Right kidney (tissue), 1 donor: Measurements from ENCODE around the gene PSMB7.

ENCODE experiments used
- DNase-seq: peaks from one replicate; pipeline ENCODE4 v3.0.0-alpha.2; 2016

Gene PSMB7

DNA sequence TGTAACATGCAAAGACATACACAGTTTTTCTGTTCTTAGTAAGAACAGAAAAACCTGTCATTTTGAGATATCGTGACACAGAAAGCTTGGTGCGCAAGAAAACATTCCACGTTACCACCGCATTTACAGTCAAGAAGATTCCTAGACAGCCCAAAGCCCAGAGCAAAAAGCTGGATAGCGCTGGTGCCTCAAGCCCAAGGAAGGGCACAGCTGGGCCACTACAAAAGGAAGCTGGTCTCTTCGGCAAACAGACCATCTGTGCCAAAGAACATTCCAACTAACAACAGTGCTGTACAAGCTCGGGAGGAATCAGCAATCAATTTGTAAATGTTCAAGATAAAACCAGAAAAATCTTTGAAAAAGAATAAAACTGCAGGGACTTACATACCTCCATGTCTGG lies 31.0 kb downstream of the PSMB7 start:
- DNase-seq = no peak

DNA sequence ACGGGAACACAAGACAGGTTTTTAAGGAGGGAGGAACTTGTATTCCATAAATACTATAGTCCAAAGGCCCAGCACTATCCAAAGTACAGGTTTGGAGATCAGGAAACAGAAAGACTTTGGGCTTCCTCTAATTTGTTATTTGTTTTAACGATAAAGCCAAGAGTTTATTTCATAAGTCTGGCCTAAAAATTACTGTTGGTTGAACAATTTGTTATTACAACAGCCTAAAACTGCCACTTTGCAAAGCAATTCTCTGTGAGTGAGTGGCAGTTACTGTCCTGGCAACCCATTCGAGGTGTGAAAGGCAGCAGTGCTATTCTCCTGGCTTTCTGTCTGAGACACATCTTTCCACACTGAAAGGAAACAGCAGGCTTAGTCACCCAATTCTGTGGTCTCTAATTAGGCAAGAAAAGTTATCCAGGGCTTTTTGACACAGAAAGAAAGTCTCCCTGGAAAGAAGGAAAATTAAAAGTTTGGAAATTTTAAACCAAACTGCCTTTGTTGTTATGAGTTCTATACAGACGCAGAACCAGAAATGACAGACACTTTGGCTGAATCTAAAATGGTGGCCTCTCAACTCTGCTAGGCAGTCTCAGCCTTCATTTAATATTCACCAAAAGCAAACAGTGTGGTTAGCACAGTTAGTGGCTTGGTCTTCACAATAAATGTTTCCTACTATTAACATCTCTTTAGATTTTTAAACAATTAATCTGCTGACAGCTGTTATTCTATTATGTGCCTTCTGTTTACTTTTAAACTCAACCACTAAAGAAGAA lies 33.9 kb downstream of the PSMB7 start:
- DNase-seq = no peak

DNA sequence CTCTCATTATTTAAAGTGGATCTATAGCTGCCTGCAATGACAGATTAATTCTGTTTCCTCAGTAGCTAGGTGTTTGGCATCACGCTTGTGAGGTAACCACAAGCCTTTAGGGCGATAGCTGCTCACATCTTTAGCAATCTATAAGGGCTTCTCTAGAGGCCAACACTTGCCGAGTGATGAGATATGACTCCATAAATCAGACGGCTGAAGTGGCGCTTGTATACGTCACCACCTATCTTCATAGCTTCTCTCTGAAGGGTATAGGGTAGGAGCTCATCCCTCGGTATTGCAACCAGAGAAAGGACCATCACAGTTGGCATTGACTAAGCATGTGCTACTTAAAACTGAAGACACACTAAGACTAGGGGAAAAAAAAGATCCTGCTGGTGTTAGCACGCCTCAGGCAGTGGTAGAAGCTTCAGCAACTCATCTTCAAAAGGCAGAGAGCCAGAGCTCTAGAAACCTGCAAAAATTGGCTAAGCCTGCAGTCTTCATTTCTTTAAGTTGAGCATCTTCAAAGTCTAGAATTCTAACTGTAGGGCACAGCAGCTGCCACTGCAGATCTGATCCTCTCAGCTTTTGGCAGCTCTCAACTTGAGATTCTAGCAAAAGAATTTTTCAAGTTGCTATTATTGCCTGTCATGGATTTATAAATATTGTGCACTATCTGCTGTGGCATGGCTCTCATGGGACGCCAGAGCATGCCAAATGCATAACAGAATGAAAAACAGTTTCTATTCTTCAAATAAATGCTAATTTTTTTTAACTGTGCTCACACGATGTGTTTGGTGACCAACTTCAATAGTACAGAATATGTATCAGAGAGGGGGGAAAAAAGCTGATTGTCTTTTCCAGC lies 37.5 kb downstream of the PSMB7 start:
- no peak for DNase-seq

DNA sequence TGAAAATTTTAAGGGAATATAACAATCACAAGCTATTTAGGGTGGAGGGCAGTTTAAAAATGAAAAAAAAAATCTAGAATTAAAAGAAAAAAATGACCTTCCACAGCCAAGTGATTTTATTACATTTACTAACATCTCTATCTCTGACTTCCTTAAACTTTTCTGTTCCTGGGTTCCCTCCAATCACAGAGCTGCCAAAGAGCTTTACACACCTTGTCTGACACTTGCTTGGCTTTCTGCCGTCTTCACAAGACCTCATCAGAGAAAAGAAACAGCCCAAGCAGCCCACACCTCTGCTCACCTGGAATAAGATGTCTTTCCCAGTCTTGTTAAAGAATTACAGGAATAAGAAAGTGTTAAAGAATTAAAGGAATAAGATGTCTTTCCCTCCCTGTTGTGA lies 38.9 kb downstream of the PSMB7 start:
- DNase-seq = no peak

DNA sequence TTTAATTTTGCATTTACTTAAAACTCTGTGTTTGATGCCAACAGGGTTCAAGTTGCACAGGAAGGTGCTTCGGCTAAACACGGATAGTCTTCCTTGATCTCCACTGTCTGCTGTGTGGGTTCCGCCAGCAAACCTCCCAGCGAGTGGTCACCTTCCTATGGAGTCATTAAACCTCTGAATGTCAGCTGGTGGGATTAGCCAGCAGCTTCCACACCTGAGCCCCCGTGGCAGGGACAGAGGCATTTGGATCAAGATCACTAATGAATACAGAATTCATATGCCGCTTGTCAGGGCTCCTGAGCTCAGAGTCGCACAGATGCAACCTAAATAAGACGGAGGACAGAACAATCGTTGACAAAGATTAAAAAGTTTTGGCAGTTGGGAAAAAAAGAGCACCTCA lies 39.5 kb downstream of the PSMB7 start:
- no peak for DNase-seq

DNA sequence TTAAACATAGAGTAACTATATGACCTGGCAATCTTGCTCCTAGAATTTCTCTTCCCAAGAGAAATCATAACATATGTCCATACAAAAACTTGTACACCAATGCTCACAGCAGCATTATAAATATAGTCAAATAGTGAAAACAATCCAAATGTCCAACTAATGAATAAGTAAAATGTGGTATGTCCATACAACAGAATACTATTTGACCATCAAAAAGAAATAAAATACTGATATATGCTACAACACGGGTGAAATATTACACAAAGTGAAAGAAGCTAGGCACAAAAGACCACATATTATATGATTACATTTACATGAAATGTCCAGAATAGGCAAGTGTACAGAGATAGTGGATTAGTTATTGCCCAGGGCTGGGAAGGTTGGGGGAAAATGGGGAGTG lies 41.4 kb downstream of the PSMB7 start:
- no peak for DNase-seq

DNA sequence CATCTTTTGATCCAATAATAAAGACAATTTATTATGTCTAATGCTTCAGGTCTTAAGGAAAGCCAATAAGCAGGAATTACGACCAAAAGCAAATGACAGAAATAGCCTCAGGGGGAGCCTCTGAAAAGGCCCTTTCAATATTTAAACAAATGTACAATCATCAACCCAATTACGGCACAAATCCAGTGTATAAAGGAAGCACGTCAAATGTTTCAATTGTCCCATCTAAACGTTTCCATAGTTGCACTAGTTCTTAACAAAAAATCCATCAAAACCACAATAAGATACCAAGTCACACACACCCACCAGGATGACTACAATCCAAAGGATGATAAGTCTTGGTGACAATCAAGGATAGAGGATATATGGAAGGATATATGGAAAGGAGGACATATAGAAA lies 41.9 kb downstream of the PSMB7 start:
- no peak for DNase-seq

DNA sequence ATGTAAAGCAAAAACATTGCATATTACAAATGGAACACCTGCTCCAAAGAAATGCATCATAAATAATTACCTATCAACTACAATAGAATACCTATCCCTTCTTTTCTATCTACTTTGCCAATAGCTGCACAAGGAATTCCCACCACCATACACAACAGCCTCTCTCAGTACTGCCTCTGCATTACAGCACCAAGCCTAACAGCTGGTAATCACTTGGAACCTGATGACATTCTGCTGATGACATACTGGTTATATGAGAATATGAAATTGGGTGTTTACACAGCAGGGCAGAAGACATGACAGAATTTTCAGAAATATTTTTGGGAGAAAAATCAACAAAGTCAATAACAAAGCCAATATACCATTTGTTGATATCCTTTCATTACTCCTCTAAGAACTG lies 43.2 kb downstream of the PSMB7 start:
- DNase-seq = no peak

DNA sequence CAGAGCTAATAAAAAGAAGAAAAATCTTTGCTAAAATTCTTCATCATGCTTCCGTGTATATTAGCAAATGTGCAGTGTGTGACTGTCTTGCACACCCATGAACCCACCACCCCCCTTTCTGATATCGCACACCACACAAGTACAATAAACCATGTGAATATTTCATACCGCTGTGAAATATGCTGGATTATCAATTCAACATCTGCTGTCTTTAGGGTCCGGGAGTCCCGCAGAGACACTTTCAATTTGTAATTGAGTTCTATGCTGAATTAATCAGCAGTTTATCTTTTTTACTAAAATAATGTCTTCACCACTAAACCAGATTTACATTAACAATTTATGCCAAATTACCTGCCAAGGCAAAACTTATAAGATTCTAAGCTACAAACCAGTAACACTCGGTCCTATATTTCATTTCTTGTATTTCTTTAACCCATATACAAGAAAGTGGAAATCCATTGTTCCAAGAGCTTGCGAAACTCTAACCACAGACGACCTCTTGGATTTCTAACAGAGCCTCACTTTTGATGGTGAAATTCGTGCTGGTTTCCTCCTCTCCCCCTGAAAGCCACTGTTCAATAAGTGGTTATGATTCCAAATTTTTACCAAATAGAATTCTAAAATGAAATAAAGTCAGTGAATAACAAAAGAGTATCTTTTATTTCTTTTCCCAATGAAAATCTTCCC lies 44.2 kb downstream of the PSMB7 start:
- no peak for DNase-seq

DNA sequence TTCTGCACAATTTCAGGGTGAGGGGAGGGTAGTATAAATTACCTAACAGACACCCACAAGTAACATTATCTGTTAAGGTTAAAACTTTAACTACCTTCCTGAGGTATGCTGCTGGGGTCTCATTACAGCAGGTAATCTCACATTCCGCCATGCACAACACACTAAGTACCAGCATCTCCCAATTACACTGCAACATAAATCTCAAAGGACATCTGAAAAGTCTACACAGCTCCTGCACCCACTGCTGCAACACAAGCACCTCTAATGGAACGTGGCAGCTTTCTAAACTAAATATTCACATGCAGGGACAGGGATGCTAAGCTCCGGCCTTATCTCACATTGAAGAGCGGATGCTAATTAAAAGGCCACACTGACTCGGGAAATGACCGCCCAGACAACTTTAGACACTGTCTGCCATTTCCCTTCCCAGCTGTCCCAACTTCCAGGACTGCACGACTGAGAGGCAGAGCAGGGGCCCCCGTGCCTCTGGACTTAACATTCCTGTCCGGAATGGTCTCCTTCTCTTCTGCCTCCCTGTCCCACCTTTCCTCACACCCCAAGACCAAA lies 45.9 kb downstream of the PSMB7 start:
- no peak for DNase-seq

DNA sequence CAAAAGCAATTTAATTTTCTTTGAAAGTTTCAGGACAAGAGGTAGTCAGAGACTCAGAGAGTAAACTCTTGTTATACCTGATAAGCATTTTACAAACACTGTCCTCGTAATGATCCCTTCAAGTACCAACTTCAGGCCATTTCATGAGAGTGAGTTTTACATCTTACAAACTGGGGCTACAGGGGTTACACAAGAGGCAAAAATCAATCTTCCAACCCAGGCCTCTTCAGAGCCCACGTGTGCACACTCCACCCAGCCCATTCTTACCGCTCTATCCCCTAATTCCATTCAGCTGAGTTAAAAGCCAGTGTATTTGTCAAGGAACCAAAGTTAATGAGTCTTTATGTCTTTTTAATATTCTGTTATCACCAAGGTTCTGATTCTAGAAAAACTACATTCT lies 46.5 kb downstream of the PSMB7 start:
- no peak for DNase-seq

DNA sequence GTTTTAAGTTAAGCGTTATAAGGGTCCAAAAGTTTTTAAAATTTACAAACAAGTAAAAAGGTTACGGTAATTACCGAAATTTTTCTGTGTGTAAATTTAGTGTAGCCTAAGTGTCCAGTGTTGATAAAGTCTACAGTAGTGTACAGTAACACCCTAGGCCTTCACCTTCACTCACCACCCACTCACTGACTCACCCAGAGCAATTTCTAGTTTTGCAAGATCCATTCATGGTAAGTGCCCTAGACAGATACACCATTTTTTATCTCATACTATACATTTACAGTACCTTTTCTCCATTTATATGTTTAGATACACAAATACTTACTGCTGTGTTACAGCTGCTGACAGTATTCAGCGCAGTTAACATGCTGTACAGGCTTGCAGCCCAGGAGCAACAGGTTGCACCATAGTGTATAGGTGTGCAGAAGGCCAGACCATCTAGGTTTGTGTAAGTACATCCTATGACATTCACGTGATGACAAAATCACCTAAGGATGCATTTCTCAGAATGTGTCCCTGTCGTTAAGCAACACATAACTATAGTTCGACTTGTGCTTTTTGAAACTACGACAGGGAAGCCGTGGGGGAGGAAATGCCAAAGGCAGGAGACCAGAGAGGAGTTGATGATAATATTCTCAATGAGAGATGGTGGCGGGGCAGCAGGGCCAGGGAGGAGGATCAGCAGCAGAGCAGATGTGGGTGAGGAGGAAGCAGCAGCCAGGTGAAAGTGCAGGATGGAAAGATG lies 48.6 kb downstream of the PSMB7 start:
- no peak for DNase-seq

DNA sequence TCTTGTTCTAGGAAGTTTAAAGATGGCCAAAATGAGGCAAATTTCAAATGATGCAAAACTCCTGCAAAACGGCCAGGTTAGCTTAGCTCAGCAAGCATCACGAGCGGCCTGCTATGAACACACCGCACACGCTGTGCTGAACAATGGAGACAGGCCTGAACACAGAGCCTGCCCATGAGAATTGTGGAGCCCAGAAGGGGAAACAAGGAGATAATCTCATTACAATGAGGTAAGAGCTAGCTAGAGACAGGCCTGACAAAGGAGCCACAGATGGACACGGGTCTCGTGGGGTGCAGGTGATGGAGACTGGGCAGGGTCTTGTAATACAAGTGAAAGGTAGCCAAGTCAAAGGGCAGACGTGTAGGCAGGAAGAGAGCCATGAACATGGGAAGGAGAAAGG lies 50.2 kb downstream of the PSMB7 start:
- no peak for DNase-seq

DNA sequence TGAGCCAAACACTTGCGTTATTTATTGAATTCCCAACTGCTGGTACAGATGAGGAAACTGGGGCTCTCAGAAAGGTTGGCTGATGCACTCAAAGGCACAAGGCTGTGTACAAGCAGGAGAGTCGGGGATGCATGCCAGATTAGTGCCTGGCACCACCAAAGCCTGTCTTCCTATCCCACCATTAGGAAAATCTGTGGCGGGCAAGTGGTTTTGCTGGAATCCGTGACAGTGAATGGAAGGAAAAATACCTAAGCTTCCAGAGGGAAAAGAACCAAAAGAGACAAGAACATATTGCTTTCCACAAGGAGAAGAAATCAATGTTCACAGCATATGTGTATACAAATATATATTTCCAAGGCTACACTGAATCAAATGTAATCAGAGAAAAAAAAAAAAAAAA lies 51.1 kb downstream of the PSMB7 start:
- no peak for DNase-seq

DNA sequence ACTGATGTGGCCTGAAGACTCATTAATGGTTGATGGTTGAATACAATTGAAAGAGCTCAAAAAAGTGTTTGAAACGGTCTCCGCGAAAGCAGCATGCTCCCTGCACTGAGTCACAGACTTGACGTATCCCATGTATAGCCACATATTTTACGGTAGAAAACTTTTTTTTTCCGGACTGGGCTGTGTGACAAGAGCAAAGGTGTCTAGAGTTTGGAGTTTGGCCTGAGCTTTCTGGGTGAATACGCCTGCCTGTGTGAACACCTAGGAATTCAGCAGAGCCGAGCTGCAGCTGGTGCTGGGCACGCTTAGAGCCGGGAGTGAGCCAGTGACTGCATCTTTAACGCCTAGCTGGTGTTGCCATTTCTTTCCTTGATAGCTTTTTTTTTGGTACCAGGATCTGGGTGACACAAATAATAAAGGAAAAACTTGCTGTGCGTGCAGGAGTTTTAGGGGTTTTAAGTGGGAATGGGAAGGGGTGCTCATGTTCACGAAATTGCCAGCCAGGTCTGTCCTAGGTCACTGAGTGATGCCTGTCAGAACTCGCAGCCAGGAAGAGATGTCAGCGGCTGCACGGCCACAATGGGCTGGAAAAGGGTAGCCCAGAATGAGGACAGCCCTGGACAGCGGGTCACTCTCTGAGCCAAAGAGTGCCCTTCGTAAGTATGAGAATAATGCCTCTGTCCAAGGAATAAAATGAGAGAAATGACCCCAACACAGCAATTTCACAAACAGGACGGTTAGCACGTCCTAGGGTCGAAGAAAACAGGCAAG lies 51.7 kb downstream of the PSMB7 start:
- no peak for DNase-seq

DNA sequence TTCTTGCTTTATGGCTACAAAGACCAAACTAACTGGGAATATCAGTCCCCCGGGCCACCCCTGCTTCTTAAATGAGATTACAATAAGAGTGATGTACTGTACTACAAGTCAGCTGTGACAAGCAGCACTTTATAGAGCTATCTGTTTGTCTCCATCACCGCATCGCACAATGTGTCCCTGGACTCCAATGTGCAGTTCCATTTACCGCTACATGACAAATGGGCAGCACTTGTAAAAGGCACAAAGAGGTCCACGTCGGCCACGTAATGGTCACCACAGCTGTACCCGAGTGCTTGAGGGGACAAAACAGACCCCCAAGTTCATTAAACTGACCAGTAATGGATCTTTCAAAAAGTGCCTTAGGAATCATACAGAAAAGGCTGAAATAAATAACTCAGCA lies 54.1 kb downstream of the PSMB7 start:
- no peak for DNase-seq

DNA sequence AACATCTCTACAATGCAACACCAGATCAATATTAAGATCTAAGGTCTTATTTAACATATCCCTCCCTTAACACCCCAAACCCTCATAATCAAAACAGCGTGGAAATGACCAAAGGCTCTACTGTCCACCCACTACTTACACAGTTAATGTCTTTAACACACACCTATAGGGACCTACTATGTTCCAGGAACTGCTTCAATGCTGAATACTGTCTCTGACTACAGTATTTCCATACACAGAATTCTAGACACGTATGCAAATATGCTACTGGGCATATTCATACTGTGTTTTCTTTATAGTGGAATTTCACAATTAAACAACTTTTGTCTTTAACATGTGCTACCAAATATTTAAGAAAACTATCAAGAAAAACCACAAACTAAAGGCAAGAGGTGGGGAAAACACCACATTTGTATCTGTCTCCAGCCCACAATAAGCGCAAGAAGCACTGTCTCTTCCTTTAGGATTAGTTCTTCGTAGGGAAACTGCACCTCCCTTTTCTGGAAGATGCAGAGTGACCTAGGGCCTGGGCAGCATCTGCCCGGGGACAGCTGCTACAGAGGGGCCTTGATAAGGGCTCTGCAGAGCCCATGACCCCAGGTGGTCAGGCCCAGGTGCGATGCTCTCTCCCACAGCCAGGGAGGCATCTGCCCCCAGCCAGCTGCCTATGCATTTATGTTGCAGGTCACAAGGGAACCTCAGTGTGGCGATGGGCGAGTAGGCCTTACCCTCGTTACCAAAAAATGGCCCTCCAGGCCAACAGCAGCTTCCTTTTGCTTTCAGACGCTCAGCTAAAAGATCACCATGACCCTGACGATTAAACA lies 55.2 kb downstream of the PSMB7 start:
- DNase-seq = no peak

DNA sequence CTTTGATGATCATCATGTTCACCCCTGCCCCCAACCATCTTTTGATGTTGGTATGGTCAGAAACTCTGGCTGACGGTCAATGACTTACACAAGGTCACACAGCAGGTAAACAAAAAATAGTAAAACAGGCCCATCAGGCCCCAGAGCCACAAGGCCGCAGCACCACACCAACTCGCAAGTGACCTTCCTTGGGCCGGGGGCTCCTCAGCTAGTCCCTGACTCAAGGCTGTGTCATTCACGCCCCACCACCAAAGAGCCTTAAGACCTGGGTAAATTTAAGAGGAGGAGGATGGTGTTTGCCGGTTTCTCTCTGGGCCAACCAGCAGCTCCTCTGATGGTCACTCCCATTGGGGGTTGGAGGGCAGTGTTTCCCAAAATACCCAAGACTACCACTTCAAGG lies 55.8 kb downstream of the PSMB7 start:
- DNase-seq = no peak

DNA sequence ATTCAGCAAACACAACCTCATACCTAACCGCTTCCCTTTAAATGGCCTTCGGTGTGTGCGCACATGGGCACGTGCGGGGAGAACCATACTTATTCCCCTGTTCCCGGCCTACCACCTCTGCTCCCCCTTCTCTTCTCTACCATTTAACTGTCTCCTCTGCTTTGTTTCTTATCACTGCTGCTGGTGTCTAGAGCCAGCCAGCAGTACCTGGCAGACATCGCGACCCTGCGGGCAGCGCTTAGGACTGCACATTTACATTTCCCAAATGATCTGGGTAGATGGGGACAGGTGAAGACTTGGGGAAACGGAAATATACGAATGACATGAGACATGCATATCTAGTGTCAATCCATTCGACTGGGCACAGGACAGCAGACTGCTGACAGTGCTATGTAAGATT lies 56.6 kb downstream of the PSMB7 start:
- DNase-seq = no peak

DNA sequence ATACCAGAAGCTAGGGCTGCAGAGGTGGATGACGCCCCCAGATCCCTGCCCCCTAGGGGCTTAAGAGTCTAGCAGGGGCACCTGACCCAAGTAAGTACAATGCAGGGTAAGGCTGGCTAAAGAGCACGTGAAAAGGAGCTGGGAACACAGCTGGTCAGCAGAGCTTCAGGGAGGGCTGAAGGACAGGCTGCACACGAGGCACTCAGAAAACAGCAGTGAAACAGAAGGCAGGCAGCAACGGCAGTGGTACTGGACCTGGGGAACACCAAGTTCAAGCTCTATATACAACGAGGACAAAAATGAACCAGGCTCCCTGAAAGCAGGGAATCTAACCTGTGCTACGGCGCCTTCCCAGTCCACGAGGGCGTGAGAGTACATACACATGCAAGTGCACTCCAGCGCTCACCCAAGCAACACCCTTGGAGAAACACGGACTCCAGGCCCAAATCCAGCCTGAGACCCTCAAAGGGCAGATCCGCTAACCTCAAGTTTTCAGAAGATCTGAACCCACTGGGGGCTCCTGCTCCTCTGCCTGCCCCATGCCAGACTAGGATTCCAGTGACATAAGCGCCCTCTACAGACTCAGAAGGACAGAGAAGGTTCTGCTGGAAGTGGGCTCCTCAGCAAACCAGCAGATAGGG lies 57.4 kb downstream of the PSMB7 start:
- no peak for DNase-seq
